CD4-positive, alpha-beta T cell treated with Interleukin-15 for 4 hours (primary cell): ENCODE data around the gene BMP10.
"Not testable (repeated sequence)": the region's sequence is repeated elsewhere in the genome, so short reads cannot be mapped to it uniquely, and the experiment has no call there.

Experiments
- DNase-seq: peaks from one replicate; pipeline ENCODE4 v3.0.0-alpha.2; 2020; ENCODE audit warnings: low spot score

Gene BMP10

GRCh38 chr2:68895981-68896380 lies 24.8 kb upstream of the BMP10 start:
- DNase-seq, result not testable (repeated sequence)

GRCh38 chr2:68889500-68889899 lies 18.3 kb upstream of the BMP10 start:
- DNase-seq, result no peak

- no peak for DNase-seq
Measured at GRCh38 chr2:68889021-68889420, 17.8 kb upstream of the BMP10 start.

- no peak for DNase-seq
Measured at GRCh38 chr2:68888038-68888704, 17.0 kb upstream of the BMP10 start.

- DNase-seq, result no peak
Measured at GRCh38 chr2:68885811-68886075, 14.5 kb upstream of the BMP10 start.

GRCh38 chr2:68885074-68885810 lies 14.0 kb upstream of the BMP10 start:
- DNase-seq, result no peak

GRCh38 chr2:68880213-68880612 lies 9.0 kb upstream of the BMP10 start:
- no peak for DNase-seq

GRCh38 chr2:68879296-68879695 lies 8.1 kb upstream of the BMP10 start:
- no peak for DNase-seq

- DNase-seq, result no peak
Measured at GRCh38 chr2:68878753-68879152, 7.6 kb upstream of the BMP10 start.

GRCh38 chr2:68878071-68878711 lies 7.0 kb upstream of the BMP10 start:
- DNase-seq, result no peak

- no peak for DNase-seq
Measured at GRCh38 chr2:68877079-68877772, 6.0 kb upstream of the BMP10 start.

- DNase-seq, result no peak
Measured at GRCh38 chr2:68870215-68870614, 982 bp downstream of the BMP10 start.

- no peak for DNase-seq
Measured at GRCh38 chr2:68865108-68865507, 6.1 kb downstream of the BMP10 start.

GRCh38 chr2:68863996-68864395 lies 7.2 kb downstream of the BMP10 start:
- no peak for DNase-seq

- no peak for DNase-seq
Measured at GRCh38 chr2:68862889-68863288, 8.3 kb downstream of the BMP10 start.

GRCh38 chr2:68861330-68861729 lies 9.9 kb downstream of the BMP10 start:
- no peak for DNase-seq

GRCh38 chr2:68860111-68860510 lies 11.1 kb downstream of the BMP10 start:
- DNase-seq, result no peak

GRCh38 chr2:68857855-68858456 lies 13.2 kb downstream of the BMP10 start:
- DNase-seq, result no peak

- no peak for DNase-seq
Measured at GRCh38 chr2:68857202-68857845, 13.9 kb downstream of the BMP10 start.

- DNase-seq, result no peak
Measured at GRCh38 chr2:68855550-68855949, 15.6 kb downstream of the BMP10 start.

GRCh38 chr2:68854476-68854875 lies 16.7 kb downstream of the BMP10 start:
- DNase-seq, result no peak

GRCh38 chr2:68853915-68854314 lies 17.3 kb downstream of the BMP10 start:
- no peak for DNase-seq
